Fibroblast of lung (primary cell): ENCODE results near the gene DRGX. TPM values are rescaled to one million over a fixed set of nuclear protein-coding genes. Genes with fewer than 3 reads are reported as not detected.

Experiments used
- DNase-seq, 2 donors: peaks; one replicate each; pipeline versions ENCODE4 v3.0.0 to v3.0.0-alpha.2; 2010; ENCODE audit warnings: low read depth in 2 of 2
- H2AFZ ChIP-seq: 2 replicates; pipeline ENCODE4 v1.5.1; 2012; ENCODE audit warnings: low read length, control low read depth, inconsistent platforms
- H3K27ac ChIP-seq: 2 replicates; pipeline ENCODE4 v1.5.1; 2011; ENCODE audit warnings: low read length, control low read depth; ENCODE audit not compliant: insufficient read depth
- H3K27me3 ChIP-seq: 2 replicates; pipeline ENCODE4 v1.5.1; 2011; ENCODE audit warnings: mild to moderate bottlenecking, low read length; ENCODE audit not compliant: control insufficient read depth, insufficient read depth
- H3K36me3 ChIP-seq: 2 replicates; pipeline ENCODE4 v1.5.1; 2011; ENCODE audit warnings: low read length; ENCODE audit not compliant: control insufficient read depth, insufficient read depth
- H3K4me1 ChIP-seq: 2 replicates; pipeline ENCODE4 v1.5.1; 2011; ENCODE audit warnings: low read length; ENCODE audit not compliant: control insufficient read depth, insufficient read depth; ENCODE audit errors: extremely low read depth
- H3K4me2 ChIP-seq: 2 replicates; pipeline ENCODE4 v1.5.1; 2011; ENCODE audit warnings: low read length, control low read depth; ENCODE audit not compliant: insufficient read depth; ENCODE audit errors: extremely low read depth
- H3K4me3 ChIP-seq, 4 experiments: fragments of 200-600 bp in 1 of 4; sonication (generic) in 1 of 4; replicated peaks in 1 of 4; 2 replicates each; pipeline ENCODE4 v1.5.1; 2011 to 2016; ENCODE audit warnings: low read length in 4 of 4, low read depth in 3 of 4, mild to moderate bottlenecking in 3 of 4, control low read depth in 2 of 4, inconsistent platforms in 1 of 4, mixed read lengths in 1 of 4; ENCODE audit not compliant: insufficient read depth in 1 of 4; ENCODE audit errors: control extremely low read depth in 1 of 4
- H3K79me2 ChIP-seq: 2 replicates; pipeline ENCODE4 v1.5.1; 2012; ENCODE audit warnings: mild to moderate bottlenecking, low read length, inconsistent platforms; ENCODE audit not compliant: control insufficient read depth, insufficient read depth
- H3K9ac ChIP-seq: 2 replicates; pipeline ENCODE4 v1.5.1; 2011; ENCODE audit warnings: mild to moderate bottlenecking, low read length, control low read depth; ENCODE audit not compliant: insufficient read depth
- H3K9me3 ChIP-seq: 2 replicates; pipeline ENCODE4 v1.5.1; 2012; ENCODE audit warnings: low read depth, low read length; ENCODE audit not compliant: control insufficient read depth, insufficient read depth
- H4K20me1 ChIP-seq: 2 replicates; pipeline ENCODE4 v1.5.1; 2011; ENCODE audit warnings: low read length; ENCODE audit not compliant: control insufficient read depth, insufficient read depth; ENCODE audit errors: extremely low read depth
- EZH2 ChIP-seq: IDR thresholded peaks from 2 replicates; pipeline ENCODE4 v1.5.1; 2012; ENCODE audit warnings: low read length, control low read depth, mild to moderate bottlenecking; ENCODE audit errors: missing control alignments
- polyA plus RNA-seq, 2 donors: library from polyadenylated mRNA; depleted of rRNA in 1 of 2; stranded (reverse) in 1 of 2; unstranded in 1 of 2; fragments of >200 nt; gene quantifications; 2 replicates each; pipeline ENCODE4 v1.2.1, GENCODE V29; 2011 to 2012; ENCODE audit warnings: missing spikeins in 1 of 2
- total RNA-seq: library from RNA; depleted of rRNA; stranded (reverse); fragments of >200 nt; gene quantifications from 2 replicates; pipeline ENCODE4 v1.2.1, GENCODE V29; 2014
- TF ChIP-seq, protein P1 (sequence below), 2 donors: IDR thresholded peaks in 1 of 2; conservative IDR thresholded peaks in 1 of 2; 1 replicate in 1 of 2; 2 replicates in 1 of 2; pipeline ENCODE4 v1.5.1; 2011 to 2012; ENCODE audit warnings: low read length in 2 of 2, control low read depth in 1 of 2, inconsistent platforms in 1 of 2, low read depth in 1 of 2, mild to moderate bottlenecking in 1 of 2

The DRGX gene
- total and polyA plus RNA-seq, 2 donors (not counting 1 experiment from before 2014, with no cell fraction given), result 0.11 TPM; not detected in 1

DNA sequence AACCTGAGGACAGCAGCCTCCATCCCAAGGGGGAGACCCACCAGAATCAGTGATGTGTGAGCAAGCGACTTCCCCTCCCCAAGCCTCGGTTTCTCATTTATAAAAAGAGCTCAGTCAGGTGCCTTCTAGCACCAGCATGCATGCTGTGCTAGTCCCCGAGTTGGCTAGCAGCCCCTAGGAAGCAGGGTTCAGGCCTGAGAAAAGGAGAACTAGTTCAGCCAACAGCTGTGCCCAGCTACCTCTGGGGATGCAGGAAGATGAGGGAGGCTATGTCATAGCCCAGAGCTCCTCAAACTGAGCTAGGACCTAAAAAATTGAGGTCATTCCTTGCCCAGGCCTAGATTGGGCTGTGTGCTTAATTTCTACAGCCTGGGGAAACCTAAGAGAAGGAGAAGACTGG lies 13.7 kb downstream of the DRGX start:
- Histone ChIP-seq H3K27ac (no peak overlapping the region), H4K20me1 (no peaks in the 10 kb centered on the region), H3K27me3 (peaks cover 7% of the 10 kb centered on the region), H3K79me2 (no peaks in the 10 kb centered on the region), H3K4me3 (no peak overlapping the region), H2AFZ (no peak overlapping the region), H3K36me3 (no peaks in the 10 kb centered on the region), H3K9me3 (no peaks in the 10 kb centered on the region), H3K4me2 (no peak overlapping the region), H3K9ac (no peak overlapping the region), H3K4me1 (no peaks in the 10 kb centered on the region)
- no peak for TF ChIP-seq EZH2
- TF ChIP-seq, protein P1, sequence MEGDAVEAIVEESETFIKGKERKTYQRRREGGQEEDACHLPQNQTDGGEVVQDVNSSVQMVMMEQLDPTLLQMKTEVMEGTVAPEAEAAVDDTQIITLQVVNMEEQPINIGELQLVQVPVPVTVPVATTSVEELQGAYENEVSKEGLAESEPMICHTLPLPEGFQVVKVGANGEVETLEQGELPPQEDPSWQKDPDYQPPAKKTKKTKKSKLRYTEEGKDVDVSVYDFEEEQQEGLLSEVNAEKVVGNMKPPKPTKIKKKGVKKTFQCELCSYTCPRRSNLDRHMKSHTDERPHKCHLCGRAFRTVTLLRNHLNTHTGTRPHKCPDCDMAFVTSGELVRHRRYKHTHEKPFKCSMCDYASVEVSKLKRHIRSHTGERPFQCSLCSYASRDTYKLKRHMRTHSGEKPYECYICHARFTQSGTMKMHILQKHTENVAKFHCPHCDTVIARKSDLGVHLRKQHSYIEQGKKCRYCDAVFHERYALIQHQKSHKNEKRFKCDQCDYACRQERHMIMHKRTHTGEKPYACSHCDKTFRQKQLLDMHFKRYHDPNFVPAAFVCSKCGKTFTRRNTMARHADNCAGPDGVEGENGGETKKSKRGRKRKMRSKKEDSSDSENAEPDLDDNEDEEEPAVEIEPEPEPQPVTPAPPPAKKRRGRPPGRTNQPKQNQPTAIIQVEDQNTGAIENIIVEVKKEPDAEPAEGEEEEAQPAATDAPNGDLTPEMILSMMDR (conservative IDR thresholded peaks at IDR 0.05 in 1 of 2, IDR thresholded peaks at IDR 0.05 in 1 of 2; ENCODE audit: low read depth in 1 of 2, low read length in 2 of 2), result no peak
- no peak for DNase-seq

DNA sequence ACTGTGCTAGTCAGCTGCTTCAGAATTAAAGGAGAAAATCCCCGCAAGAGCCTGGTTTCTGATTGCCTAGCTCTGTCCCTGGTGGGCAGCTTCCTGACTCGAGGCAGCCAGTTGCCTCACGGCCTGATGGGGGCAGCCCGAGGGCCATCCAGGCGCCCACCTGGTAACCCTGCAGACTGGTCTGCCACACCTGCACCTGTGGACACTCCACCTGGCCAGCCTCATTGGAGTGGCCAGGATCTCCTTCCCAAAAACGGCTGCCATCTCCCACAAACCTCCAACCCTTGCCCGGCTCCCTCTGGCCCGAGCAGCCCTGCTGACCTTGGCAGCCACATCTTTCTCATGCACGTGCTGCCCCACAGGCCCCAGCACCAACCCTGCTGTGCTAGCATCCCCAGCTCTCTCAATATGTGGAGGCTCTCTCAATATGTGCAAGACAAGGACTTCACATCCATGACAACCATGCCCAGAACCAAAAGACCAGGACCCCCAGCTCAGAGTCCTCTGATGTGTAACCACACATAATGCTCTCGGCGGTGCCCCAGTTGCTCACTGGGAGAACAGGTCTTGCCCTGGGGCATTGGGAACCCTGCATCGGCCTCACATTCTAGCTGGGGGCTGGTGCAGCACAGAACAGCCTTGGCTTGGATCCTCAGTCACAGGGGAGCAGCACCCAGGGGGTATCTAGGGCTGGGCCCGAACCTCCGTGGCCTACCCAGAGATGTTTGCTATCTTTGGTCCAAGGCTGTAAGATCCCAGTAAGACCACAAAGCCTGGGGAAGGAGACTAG lies 14.6 kb downstream of the DRGX start:
- H2AFZ ChIP-seq, result no peak overlapping the region

DNA sequence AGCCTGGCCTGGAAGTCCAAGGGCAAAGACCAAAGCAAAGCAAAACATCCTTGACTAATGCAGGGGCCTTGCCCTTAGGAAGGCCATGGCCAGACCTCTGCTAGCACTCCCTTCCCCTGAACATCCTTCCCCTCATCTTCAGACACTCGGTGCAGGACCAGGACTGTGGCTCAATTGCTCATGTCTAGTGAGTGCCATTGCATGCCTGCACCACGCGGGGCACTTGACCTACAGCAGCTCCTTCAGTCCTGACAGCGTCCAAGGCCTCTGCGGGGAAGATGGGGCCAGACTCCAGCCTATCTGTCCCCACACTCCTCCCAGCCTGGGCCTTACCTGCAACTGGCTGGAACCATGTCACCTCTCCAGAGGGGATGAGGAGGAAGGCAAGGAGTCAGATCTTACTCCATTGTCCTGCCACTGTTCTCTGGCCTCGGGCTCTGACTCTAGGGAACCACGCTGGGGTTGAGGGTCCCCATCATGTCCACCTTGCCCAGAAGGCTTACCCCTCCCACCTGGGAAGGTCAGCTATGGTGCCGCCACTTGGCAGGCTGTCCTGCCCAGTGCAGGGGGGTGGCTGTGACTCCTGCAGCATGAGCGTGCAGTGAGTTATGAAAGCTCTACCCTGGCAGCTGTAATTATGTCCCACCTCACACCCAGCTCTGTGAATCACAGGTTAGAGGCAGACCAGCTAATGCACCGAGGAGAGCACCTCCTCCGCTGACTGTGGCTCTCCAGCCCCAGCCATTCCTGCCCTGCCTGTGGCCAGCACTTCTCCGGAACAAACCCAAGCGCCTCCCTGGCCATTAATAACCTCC lies 16.1 kb downstream of the DRGX start:
- Histone ChIP-seq H3K79me2 (no peaks in the 10 kb centered on the region), H3K4me3 (no peak overlapping the region), H4K20me1 (no peaks in the 10 kb centered on the region), H3K27ac (no peak overlapping the region), H3K27me3 (peaks cover 7% of the 10 kb centered on the region), H3K4me2 (no peak overlapping the region), H3K9me3 (no peaks in the 10 kb centered on the region), H3K36me3 (no peaks in the 10 kb centered on the region), H3K4me1 (no peaks in the 10 kb centered on the region), H2AFZ (no peak overlapping the region), H3K9ac (no peak overlapping the region)
- TF ChIP-seq EZH2, result no peak
- TF ChIP-seq, protein P1 (conservative IDR thresholded peaks at IDR 0.05 in 1 of 2, IDR thresholded peaks at IDR 0.05 in 1 of 2; ENCODE audit: low read depth in 1 of 2, low read length in 2 of 2), result peak in 1 of 2 donors; percentile 1
- no peak for DNase-seq

More for the DNA sequence above, 14.6 kb downstream of the DRGX start:
- Histone ChIP-seq H3K9ac (no peak overlapping the region), H3K27ac (no peak overlapping the region), H3K79me2 (no peaks in the 10 kb centered on the region), H3K27me3 (peaks cover 7% of the 10 kb centered on the region), H3K4me1 (no peaks in the 10 kb centered on the region), H3K36me3 (no peaks in the 10 kb centered on the region), H4K20me1 (no peaks in the 10 kb centered on the region), H3K9me3 (no peaks in the 10 kb centered on the region), H3K4me3 (no peak overlapping the region), H3K4me2 (no peak overlapping the region)
- no peak for DNase-seq
- TF ChIP-seq, protein P1 (conservative IDR thresholded peaks at IDR 0.05 in 1 of 2, IDR thresholded peaks at IDR 0.05 in 1 of 2; ENCODE audit: low read depth in 1 of 2, low read length in 2 of 2), result no peak
- TF ChIP-seq EZH2, result no peak
